GM19397 (cell line): Measurements from ENCODE around the gene CMTM7.

Experiments
- ATAC-seq: cut with Tn5 transposase; IDR thresholded peaks from one replicate; pipeline ENCODE4 v1.9.1; 2021; ENCODE audit warnings: mild to moderate bottlenecking, moderate library complexity; ENCODE audit not compliant: unreplicated experiment

The CMTM7 gene

GRCh38 chr3:32413845-32414521 is 22.3 kb downstream of the CMTM7 start:
- no peak for ATAC-seq

- peak; percentile 64 for ATAC-seq
These were observed 23.0 kb downstream of the CMTM7 start for GRCh38 chr3:32414522-32415202.

- ATAC-seq: no peak
These were observed 28.1 kb downstream of the CMTM7 start for GRCh38 chr3:32419742-32420125.

DNA sequence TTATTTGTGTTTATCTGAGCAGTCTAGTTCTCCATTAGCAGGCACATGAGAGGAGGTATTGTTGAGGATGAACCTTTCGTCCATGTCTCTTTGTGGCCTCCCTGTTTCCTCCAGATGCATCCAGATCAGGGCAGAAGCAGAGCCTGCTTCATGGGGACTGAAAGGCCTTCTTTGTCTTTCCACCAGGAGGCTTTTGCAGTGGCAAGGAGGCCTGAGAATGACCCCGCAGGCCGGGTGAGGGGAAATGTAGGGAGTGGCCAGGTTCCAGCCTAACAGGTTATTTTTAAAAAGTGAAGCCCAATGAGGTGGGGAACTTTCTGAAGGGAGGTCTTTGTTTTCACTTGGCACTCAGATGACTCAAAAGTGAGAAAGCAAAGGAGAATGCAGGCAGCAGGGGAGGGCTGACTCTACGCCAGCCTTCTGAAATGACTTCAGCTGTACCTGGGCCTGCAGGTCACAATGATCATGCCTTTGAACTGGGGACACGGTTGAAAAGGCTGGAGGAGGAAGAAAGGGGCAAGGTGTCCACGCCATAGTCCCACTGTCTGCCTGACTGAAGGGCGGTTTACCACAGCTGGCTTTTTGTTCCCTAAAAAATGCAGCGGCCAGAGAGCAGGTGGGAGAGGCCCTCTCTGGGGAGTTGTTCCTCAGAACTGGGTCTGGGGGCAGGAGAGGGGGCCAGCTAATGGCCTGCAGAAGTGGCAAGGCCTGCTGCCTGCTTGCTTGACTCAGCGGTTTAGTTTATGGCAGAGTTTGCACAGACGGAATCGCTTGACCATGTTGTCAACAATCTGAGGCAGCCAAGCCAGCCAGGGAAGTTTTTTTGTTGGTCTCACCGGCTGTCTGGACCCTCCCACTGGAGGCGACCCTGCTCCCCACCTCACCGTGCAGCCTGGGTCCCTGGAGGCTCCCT is 28.7 kb downstream of the CMTM7 start:
- peak; percentile 65 for ATAC-seq

- no peak for ATAC-seq
These were observed 29.5 kb downstream of the CMTM7 start for GRCh38 chr3:32421185-32421584.

GRCh38 chr3:32421991-32422859 is 30.6 kb downstream of the CMTM7 start:
- no peak for ATAC-seq

DNA sequence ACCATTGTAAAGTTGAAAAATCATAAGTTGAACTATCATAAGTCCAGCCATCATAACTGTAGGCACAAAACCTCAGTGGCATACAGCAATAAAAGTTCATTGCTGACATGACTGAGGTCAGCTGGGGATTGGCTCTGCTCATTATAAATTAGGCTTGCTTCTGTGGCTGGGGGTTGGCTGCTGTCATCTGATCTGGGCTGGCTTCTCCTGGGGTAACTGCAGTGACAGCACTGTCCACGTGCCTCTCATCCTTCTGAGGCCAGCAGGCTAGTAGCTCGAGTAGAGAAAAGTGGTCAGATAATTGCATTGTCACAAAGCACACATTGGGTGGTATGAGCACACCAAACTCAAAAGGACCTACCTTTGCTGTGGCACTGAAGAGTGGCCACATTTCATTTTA is 31.3 kb downstream of the CMTM7 start:
- no peak for ATAC-seq

- peak; percentile 39 for ATAC-seq
These were observed 31.9 kb downstream of the CMTM7 start for GRCh38 chr3:32423534-32423933.

GRCh38 chr3:32423956-32424557 is 32.4 kb downstream of the CMTM7 start:
- no peak for ATAC-seq

DNA sequence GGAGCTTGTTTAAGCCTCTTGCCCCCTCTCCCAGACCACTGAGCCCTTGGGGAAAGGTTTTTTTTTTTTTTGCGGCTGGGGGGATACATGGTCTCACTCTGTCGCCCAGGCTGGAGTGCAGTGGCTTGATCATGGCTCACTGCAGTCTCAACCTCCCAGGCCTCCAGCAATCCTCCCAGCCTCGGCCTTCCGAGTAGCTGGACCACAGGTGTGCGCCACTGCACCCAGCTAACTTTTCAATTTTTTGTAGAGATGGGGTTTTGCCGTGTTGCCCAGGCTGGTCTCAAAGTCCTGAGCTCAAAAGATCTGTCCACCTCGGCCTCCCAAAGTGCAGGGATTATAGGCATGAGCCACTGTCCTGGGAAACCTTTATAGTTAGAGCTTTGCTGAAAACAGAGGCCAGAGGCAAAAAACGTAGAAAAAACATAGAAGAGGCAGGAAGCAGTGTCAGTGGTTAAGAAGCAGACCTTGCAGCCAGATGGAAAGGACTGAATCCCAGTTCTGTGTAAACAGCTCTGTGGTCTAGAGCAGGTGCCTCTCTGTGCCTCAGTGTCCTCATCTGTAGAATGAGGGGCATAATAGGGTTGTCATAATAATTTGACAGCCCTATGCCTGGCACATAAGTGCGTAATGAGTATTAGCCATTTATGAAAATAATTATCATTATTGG is 33.1 kb downstream of the CMTM7 start:
- ATAC-seq: no peak

DNA sequence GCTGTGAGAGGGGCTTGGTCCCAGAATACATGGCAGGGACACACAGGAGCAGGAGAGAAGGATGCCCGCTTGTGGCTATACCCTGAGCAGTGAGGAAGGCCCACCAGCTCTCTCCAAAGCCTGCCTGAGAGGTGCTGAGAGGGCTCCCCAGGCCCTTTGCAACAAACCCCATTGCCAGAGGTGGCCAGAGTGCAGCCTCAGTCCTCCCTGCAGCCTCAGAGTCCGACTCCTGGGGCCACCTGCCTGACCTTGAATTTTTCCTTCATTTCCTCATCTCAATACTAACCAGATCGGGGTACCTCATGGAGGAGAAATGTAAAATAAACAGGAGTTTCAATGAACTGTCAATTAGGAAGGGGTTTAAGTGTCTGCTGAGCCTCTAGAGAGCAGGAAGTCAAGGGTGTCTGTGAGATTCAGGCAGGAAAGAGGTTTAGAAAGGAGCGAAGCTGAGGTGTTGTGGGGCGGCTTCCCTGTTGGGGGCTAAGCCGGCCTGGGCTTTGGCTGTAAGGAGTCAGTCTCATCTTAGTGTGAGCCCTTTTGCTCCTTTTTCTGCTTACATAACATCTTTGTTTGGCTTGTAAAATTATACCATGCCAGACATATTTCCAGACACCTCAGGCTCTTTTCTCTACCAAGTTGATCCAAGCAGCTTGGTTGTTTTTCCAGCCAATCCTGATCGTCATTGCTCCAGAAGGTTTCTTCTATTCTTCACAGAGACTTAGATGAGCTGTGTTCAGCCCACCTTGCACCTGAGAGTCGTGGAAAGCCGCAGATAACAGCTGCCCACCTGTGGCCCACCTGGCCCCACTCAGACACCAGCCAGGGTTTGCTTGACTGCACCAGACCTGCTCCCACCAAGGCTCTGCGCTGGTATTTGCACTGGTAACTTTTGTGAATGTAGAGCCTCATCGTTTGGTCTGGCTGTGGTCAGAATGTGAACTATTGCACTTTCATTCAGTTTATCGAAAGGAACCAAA is 36.7 kb downstream of the CMTM7 start:
- ATAC-seq: peak; percentile 69

GRCh38 chr3:32430900-32431299 is 39.2 kb downstream of the CMTM7 start:
- ATAC-seq: no peak

- no peak for ATAC-seq
These were observed 39.8 kb downstream of the CMTM7 start for GRCh38 chr3:32431481-32431880.

- ATAC-seq: no peak
These were observed 40.5 kb downstream of the CMTM7 start for GRCh38 chr3:32432045-32432710.

GRCh38 chr3:32432711-32433530 is 41.3 kb downstream of the CMTM7 start:
- ATAC-seq: peak; percentile 26

- ATAC-seq: no peak
These were observed 42.6 kb downstream of the CMTM7 start for GRCh38 chr3:32434206-32434605.
